CD4-positive, alpha-beta T cell treated with Interleukin-15 for 4 hours (primary cell): ENCODE data around the gene PPP1R3F.
"Not testable (repeated sequence)": the region's sequence is repeated elsewhere in the genome, so short reads cannot be mapped to it uniquely, and the experiment has no call there.

Source experiments
- DNase-seq: peaks from one replicate; pipeline ENCODE4 v3.0.0-alpha.2; 2020; ENCODE audit warnings: low spot score

PPP1R3F gene

DNA sequence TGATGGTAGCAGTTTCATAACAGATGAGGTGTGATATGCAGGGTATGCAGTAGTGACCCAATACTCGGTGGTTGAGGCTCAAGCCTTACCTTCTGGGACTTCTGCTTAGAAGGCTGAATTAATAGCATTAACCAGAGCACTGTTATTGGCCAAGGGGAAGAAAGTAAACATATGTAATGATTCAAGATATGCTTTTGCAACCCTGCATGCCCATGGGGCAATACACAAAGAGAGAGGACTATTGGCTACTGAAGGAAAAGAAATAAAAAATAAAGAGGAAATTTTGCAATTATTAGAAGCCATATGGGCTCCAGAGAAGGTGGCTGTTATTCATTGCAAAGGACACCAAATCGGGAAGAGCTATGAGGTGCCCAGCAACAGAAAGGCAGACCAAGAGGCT lies 42.6 kb downstream of the PPP1R3F start:
- no peak for DNase-seq

DNA sequence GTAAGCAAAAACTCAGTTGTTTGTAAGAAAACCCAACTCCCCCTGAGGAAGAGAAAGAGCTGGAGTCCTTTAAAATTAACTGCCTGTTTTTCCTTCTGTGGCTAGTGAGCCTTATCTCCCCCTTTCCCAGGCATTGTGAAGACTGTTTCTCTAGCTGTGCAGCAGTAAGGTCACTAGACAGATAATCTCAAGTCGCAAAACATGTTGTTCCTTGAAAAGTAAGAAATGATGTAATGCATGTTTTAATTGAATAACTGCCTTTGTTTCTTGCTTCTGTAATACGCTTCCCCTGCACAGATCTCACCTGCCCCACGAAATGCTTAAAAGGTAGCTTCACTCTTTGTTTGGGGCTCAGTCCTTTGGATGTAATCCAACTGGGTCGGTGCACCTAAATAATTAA lies 46.5 kb downstream of the PPP1R3F start:
- no peak for DNase-seq

DNA sequence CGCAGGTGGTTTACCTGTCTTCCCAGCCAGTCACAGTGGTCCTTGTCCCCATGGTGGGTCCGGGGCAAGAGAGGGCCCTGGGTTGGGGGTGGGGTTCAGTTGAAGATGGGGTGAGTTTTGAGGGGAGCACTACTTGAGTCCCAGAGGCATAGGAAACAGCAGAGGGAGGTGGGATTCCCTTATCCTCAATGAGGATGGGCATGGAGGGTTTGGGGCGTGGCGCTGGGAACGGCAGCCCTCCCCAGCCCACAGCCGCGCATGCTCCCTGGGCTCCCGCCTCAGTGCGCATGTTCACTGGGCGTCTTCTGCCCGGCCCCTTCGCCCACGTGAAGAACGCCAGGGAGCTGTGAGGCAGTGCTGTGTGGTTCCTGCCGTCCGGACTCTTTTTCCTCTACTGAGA lies 52.1 kb downstream of the PPP1R3F start, which contains the start of gene GAGE12J:
Gene GAGE12J, plus strand, starts transcription at position 301 of the 400 bp plus-strand sequence. CDS start 1,157 bp downstream, outside the sequence.
- not testable (repeated sequence) for DNase-seq

DNA sequence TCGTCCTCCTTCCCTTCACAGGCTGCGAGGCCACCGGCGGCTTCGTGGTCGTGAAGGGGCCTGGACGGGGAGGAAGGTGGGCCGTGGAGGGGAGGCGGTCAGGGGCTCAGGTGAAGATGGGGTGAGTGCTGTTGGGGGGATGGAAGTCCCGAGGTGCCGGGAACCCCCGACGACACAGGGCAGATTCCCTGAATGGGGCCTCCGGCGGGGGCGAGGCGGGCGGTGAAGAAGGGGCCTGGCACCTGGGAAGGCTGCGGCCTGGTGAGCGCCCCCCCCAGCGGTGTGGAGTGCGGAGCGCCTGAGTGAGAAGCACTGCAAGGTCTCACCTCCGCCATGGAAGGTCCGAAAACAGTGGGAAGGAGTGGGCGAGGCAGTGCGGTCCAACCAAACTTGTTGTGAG lies 52.7 kb downstream of the PPP1R3F start:
- DNase-seq: not testable (repeated sequence)

DNA sequence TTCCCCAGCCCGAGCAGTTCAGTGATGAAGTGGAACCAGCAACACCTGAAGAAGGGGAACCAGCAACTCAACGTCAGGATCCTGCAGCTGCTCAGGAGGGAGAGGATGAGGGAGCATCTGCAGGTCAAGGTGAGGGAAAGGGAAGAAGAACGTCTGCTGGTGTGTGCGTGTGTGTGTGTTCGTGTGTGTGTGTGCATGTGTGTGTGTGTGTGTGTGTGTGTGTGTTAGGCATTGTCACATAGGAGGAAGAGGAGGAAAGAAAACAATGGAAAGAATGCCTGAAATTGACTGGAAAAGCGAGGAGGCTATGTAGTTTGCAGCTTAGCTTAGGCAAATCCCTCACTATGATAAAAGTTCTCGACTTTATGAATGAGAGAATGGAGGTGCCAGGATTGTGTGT lies 54.1 kb downstream of the PPP1R3F start:
- not testable (repeated sequence) for DNase-seq

DNA sequence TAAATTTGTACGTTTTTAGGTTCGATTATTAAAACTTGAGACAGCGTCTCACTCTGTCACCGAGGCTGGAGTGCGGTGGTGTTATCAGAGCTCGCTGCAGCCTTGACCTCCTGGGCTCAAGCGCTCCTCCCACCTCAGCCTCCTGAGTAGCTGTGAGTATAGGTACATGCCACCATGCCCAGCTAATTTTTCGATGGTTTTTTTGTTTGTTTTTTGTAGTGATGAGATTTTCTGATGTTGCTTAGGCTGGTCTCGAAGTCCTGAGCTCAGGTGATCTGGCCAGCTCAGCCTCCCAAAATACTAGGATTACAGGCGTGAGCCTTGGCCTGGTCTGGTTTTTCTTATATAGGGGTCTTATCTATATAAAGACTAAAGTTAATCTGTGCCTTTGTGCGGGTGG lies 60.8 kb downstream of the PPP1R3F start:
- not testable (repeated sequence) for DNase-seq

DNA sequence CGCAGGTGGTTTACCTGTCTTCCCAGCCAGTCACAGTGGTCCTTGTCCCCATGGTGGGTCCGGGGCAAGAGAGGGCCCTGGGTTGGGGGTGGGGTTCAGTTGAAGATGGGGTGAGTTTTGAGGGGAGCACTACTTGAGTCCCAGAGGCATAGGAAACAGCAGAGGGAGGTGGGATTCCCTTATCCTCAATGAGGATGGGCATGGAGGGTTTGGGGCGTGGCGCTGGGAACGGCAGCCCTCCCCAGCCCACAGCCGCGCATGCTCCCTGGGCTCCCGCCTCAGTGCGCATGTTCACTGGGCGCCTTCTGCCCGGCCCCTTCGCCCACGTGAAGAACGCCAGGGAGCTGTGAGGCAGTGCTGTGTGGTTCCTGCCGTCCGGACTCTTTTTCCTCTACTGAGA lies 61.7 kb downstream of the PPP1R3F start, which contains the start of gene GAGE13:
Gene GAGE13, plus strand, starts transcription at position 301 of the 400 bp plus-strand sequence. CDS start 1,156 bp downstream, outside the sequence.
- DNase-seq: not testable (repeated sequence)

DNA sequence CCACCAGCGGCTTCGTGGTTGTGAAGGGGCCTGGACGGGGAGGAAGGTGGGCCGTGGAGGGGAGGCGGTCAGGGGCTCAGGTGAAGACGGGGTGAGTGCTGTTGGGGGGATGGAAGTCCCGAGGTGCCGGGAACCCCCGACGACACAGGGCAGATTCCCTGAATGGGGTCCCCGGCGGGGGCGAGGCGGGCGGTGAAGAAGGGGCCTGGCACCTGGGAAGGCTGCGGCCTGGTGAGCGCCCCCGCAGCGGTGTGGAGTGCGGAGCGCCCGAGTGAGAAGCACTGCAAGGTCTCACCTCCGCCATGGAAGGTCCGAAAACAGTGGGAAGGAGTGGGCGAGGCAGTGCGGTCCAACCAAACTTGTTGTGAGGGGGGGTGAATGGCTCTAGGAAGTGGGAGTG lies 62.2 kb downstream of the PPP1R3F start:
- not testable (repeated sequence) for DNase-seq
